Activated CD8-positive, alpha-beta memory T cell treated with anti-CD3 and anti-CD28 coated beads, Interleukin-2, amount 10 ng/mL, durations not matched to agents 7 days and 5 days (primary cell): ENCODE measurements around the gene TM7SF2. TPM values are rescaled to one million over a fixed set of nuclear protein-coding genes. Genes with fewer than 3 reads are reported as not detected.

Experiments
- ATAC-seq: fragments of 150-1000 bp; cut with Tn5 transposase; one replicate; pipeline ENCODE4 v1.10.0; 2021; ENCODE audit warnings: moderate library complexity
- CTCF ChIA-PET: fragments of 350-600 bp; sonication (Branson Sonifier 250); formaldehyde crosslinking; loops from one replicate; lab custom pipeline; 2021; ENCODE audit warnings: antibody characterized with exemption; lab: Charles Lee
- DNase-seq: peaks from one replicate; pipeline ENCODE4 v3.0.0-alpha.2; 2020
- H3K27ac Mint-ChIP-seq: one replicate; pipeline ENCODE4 v1.8.0; 2021; ENCODE audit warnings: mild to moderate bottlenecking, mixed read lengths
- H3K27me3 Mint-ChIP-seq: one replicate; pipeline ENCODE4 v1.8.0; 2021; ENCODE audit warnings: mixed read lengths
- H3K36me3 Mint-ChIP-seq: one replicate; pipeline ENCODE4 v1.8.0; 2021; ENCODE audit warnings: mild to moderate bottlenecking, mixed read lengths
- H3K4me1 Mint-ChIP-seq: one replicate; pipeline ENCODE4 v1.8.0; 2021; ENCODE audit warnings: mixed read lengths
- H3K4me3 Mint-ChIP-seq: one replicate; pipeline ENCODE4 v1.8.0; 2021; ENCODE audit warnings: mild to moderate bottlenecking, moderate library complexity, mixed read lengths
- H3K9me3 Mint-ChIP-seq: one replicate; pipeline ENCODE4 v1.8.0; 2022; ENCODE audit warnings: low read depth, mixed read lengths
- total RNA-seq, 2 experiments: library from RNA; stranded (reverse); gene quantifications; one replicate each; pipeline ENCODE4 v1.2.3, GENCODE V29; 2021

TM7SF2 gene
- total RNA-seq, 2 experiments from 2014 or later: 21.0 to 26.2 TPM

- Mint-ChIP-seq H3K27ac (peak within 1 kb of the TSS; percentile 96), H3K4me3 (peak within 1 kb of the TSS; percentile 94)
Measured at GRCh38 chr11:65095974-65096806, 15.5 kb upstream of the TM7SF2 start, which contains the start of gene VPS51. Gene VPS51, plus strand, starts transcription at chr11:65096214. Its CDS starts 37 bp downstream, at chr11:65096251.

GRCh38 chr11:65096926-65097325 is 14.7 kb upstream of the TM7SF2 start:
- no peaks in the 10 kb centered on the region for H3K27me3 Mint-ChIP-seq
- ATAC-seq: no peak
- no peaks in the 10 kb centered on the region for H3K9me3 Mint-ChIP-seq
- no peak for DNase-seq
- peaks cover 6% of the 10 kb centered on the region for H3K36me3 Mint-ChIP-seq
- peaks cover 21% of the 10 kb centered on the region for H3K4me1 Mint-ChIP-seq
- peak overlapping the region; percentile 96 for H3K27ac Mint-ChIP-seq
- peak overlapping the region; percentile 94 for H3K4me3 Mint-ChIP-seq
- CTCF ChIA-PET: interaction anchor here (0.5 to 9.1 kb wide), 10 partner anchors 11 to 83 kb away, joined by 3 to 114 read pairs (median 4); partner anchors contain the start of genes ARL2, CDCA5, FAU and MRPL49

More at GRCh38 chr11:65095974-65096806, 15.5 kb upstream of the TM7SF2 start, which contains the start of gene VPS51:
- H3K9me3 Mint-ChIP-seq: no peaks in the 10 kb centered on the region
- CTCF ChIA-PET: interaction anchor here (0.5 to 9.1 kb wide), 9 partner anchors 11 to 83 kb away, joined by 3 to 114 read pairs (median 4); partner anchors contain the start of genes ARL2, CDCA5, FAU and MRPL49
- peaks cover 6% of the 10 kb centered on the region for H3K36me3 Mint-ChIP-seq
- H3K4me1 Mint-ChIP-seq: peaks cover 21% of the 10 kb centered on the region
- ATAC-seq: peak; percentile 96
- peak; percentile 94 for DNase-seq
- no peaks in the 10 kb centered on the region for H3K27me3 Mint-ChIP-seq

GRCh38 chr11:65100674-65101350 is 10.9 kb upstream of the TM7SF2 start:
- H3K4me1 Mint-ChIP-seq: peaks cover 33% of the 10 kb centered on the region
- no peaks in the 10 kb centered on the region for H3K9me3 Mint-ChIP-seq
- DNase-seq (no peak), ATAC-seq (no peak)
- peaks cover 13% of the 10 kb centered on the region for H3K36me3 Mint-ChIP-seq
- CTCF ChIA-PET: interaction anchor here (9.1 kb wide), 1 partner anchor 11 kb away, joined by 114 read pairs; the partner anchor contains the start of gene TM7SF2
- peak overlapping the region; percentile 15 for H3K27ac Mint-ChIP-seq
- H3K4me3 Mint-ChIP-seq: no peak overlapping the region
- H3K27me3 Mint-ChIP-seq: no peaks in the 10 kb centered on the region

- ATAC-seq (no peak), DNase-seq (no peak)
- Mint-ChIP-seq H3K9me3 (no peaks in the 10 kb centered on the region), H3K4me3 (no peak overlapping the region), H3K36me3 (peaks cover 19% of the 10 kb centered on the region), H3K27me3 (no peaks in the 10 kb centered on the region), H3K4me1 (peaks cover 27% of the 10 kb centered on the region), H3K27ac (no peak overlapping the region)
- CTCF ChIA-PET: interaction anchor here (1.6 to 9.1 kb wide), 3 partner anchors 9 to 79 kb away, joined by 3 to 114 read pairs (median 16); partner anchors contain the start of genes CAPN1, TM7SF2 and ZNHIT2
Measured at GRCh38 chr11:65102142-65103095, 9.3 kb upstream of the TM7SF2 start.

- ATAC-seq (no peak), DNase-seq (no peak)
- Mint-ChIP-seq H3K4me3 (no peak overlapping the region), H3K9me3 (no peaks in the 10 kb centered on the region), H3K27ac (no peak overlapping the region), H3K4me1 (peaks cover 23% of the 10 kb centered on the region), H3K27me3 (no peaks in the 10 kb centered on the region), H3K36me3 (peaks cover 16% of the 10 kb centered on the region)
- CTCF ChIA-PET: interaction anchor here (0.7 to 9.1 kb wide), 3 partner anchors 8 to 91 kb away, joined by 3 to 114 read pairs (median 16); partner anchors contain the start of genes TM7SF2 and ZNHIT2
Measured at GRCh38 chr11:65103476-65103875, 8.2 kb upstream of the TM7SF2 start.

- peaks cover 19% of the 10 kb centered on the region for H3K4me1 Mint-ChIP-seq
Measured at GRCh38 chr11:65104628-65105027, 7.0 kb upstream of the TM7SF2 start.

GRCh38 chr11:65107078-65107477 is 4.6 kb upstream of the TM7SF2 start:
- DNase-seq (no peak), ATAC-seq (no peak)
- H3K9me3 Mint-ChIP-seq: no peaks in the 10 kb centered on the region
- H3K27me3 Mint-ChIP-seq: no peaks in the 10 kb centered on the region
- peaks cover 13% of the 10 kb centered on the region for H3K36me3 Mint-ChIP-seq
- H3K27ac Mint-ChIP-seq: no peak overlapping the region
- peaks cover 40% of the 10 kb centered on the region for H3K4me1 Mint-ChIP-seq
- no peak overlapping the region for H3K4me3 Mint-ChIP-seq
- CTCF ChIA-PET: interaction anchor here (0.6 to 2.8 kb wide), 2 partner anchors 9 to 11 kb away, joined by 3 to 10 read pairs; partner anchors contain the start of gene ZNHIT2

More at GRCh38 chr11:65104628-65105027, 7.0 kb upstream of the TM7SF2 start:
- DNase-seq: no peak
- peaks cover 16% of the 10 kb centered on the region for H3K36me3 Mint-ChIP-seq
- peak overlapping the region; percentile 59 for H3K27ac Mint-ChIP-seq
- H3K9me3 Mint-ChIP-seq: no peaks in the 10 kb centered on the region
- H3K4me3 Mint-ChIP-seq: no peak overlapping the region
- no peaks in the 10 kb centered on the region for H3K27me3 Mint-ChIP-seq
- CTCF ChIA-PET: interaction anchor here (3.7 to 9.1 kb wide), 2 partner anchors 7 to 12 kb away, joined by 16 to 114 read pairs; partner anchors contain the start of genes TM7SF2 and ZNHIT2
- ATAC-seq: no peak

- H3K4me1 Mint-ChIP-seq: peaks cover 40% of the 10 kb centered on the region
Measured at GRCh38 chr11:65107751-65108468, 3.8 kb upstream of the TM7SF2 start.

GRCh38 chr11:65108469-65109123 is 3.1 kb upstream of the TM7SF2 start:
- Mint-ChIP-seq H3K4me3 (no peak overlapping the region), H3K36me3 (peaks cover 13% of the 10 kb centered on the region), H3K9me3 (no peaks in the 10 kb centered on the region), H3K4me1 (peaks cover 45% of the 10 kb centered on the region), H3K27ac (no peak overlapping the region), H3K27me3 (no peaks in the 10 kb centered on the region)
- no peak for DNase-seq
- CTCF ChIA-PET: interaction anchor here (1.0 to 2.8 kb wide), 7 partner anchors 9 to 206 kb away, joined by 3 to 10 read pairs (median 3); partner anchors contain the start of genes CAPN1, CDC42EP2, FAU and MRPL49
- no peak for ATAC-seq

More at GRCh38 chr11:65107751-65108468, 3.8 kb upstream of the TM7SF2 start:
- H3K36me3 Mint-ChIP-seq: peaks cover 13% of the 10 kb centered on the region
- no peak overlapping the region for H3K27ac Mint-ChIP-seq
- no peak overlapping the region for H3K4me3 Mint-ChIP-seq
- ATAC-seq: no peak
- H3K9me3 Mint-ChIP-seq: no peaks in the 10 kb centered on the region
- CTCF ChIA-PET: interaction anchor here (1.0 to 2.8 kb wide), 6 partner anchors 8 to 73 kb away, joined by 3 to 10 read pairs (median 4); partner anchors contain the start of genes CAPN1, FAU, MRPL49 and VPS51
- no peaks in the 10 kb centered on the region for H3K27me3 Mint-ChIP-seq
- DNase-seq: no peak

GRCh38 chr11:65109231-65110198 is 2.2 kb upstream of the TM7SF2 start:
- no peak for DNase-seq
- Mint-ChIP-seq H3K27ac (peak overlapping the region; percentile 74), H3K36me3 (peaks cover 13% of the 10 kb centered on the region), H3K4me1 (peaks cover 46% of the 10 kb centered on the region), H3K9me3 (no peaks in the 10 kb centered on the region), H3K27me3 (no peaks in the 10 kb centered on the region), H3K4me3 (no peak overlapping the region)
- ATAC-seq: no peak
- CTCF ChIA-PET: interaction anchor here (0.6 to 5.4 kb wide), 33 partner anchors 8 to 331 kb away, joined by 3 to 114 read pairs (median 4); partner anchors contain the start of genes ARL2, CAPN1, CDC42EP2 and CDCA5
